ENCODE data around the gene AGRN. TPM values are rescaled to one million over a fixed set of nuclear protein-coding genes. Genes with fewer than 3 reads are reported as not detected.

AGRN gene
- total RNA-seq, 1 donor from 2014 or later, result 135 TPM

GRCh38 chr1:1051127-1051810 is 31.3 kb downstream of the AGRN start:
- DNase-seq, result no peak
- intact Hi-C loops (cut with DNase I), result no loop called here

GRCh38 chr1:1052003-1052840 is 32.3 kb downstream of the AGRN start:
- ATAC-seq (no peak), DNase-seq (no peak)

More at GRCh38 chr1:1051127-1051810, 31.3 kb downstream of the AGRN start:
- no peak for ATAC-seq
- Histone ChIP-seq H3K36me3 (peaks cover 17% of the 10 kb centered on the region), H3K27me3 (no peaks in the 10 kb centered on the region), H3K9me3 (no peaks in the 10 kb centered on the region), H3K27ac (no peak overlapping the region), H3K4me3 (no peak overlapping the region), H3K4me1 (no peaks in the 10 kb centered on the region)
- no peak for TF ChIP-seq CTCF (IDR thresholded peaks at IDR 0.05)

GRCh38 chr1:1053022-1053421 is 33.1 kb downstream of the AGRN start:
- DNase-seq, result no peak
- Histone ChIP-seq H3K9me3 (no peaks in the 10 kb centered on the region), H3K27ac (no peak overlapping the region), H3K36me3 (peaks cover 4% of the 10 kb centered on the region), H3K4me3 (no peak overlapping the region), H3K27me3 (peaks cover 3% of the 10 kb centered on the region), H3K4me1 (no peaks in the 10 kb centered on the region)
- TF ChIP-seq CTCF (IDR thresholded peaks at IDR 0.05), result no peak
- no peak for ATAC-seq
- intact Hi-C loops (cut with DNase I), result no loop called here

More at GRCh38 chr1:1052003-1052840, 32.3 kb downstream of the AGRN start:
- Histone ChIP-seq H3K9me3 (no peaks in the 10 kb centered on the region), H3K27ac (no peak overlapping the region), H3K4me1 (no peaks in the 10 kb centered on the region), H3K4me3 (no peak overlapping the region), H3K36me3 (peaks cover 11% of the 10 kb centered on the region), H3K27me3 (no peaks in the 10 kb centered on the region)
- intact Hi-C loops (cut with DNase I), result no loop called here
- no peak for TF ChIP-seq CTCF (IDR thresholded peaks at IDR 0.05)

- DNase-seq (no peak), ATAC-seq (no peak)
- no peak overlapping the region for H3K27ac ChIP-seq
- H3K9me3 ChIP-seq, result no peaks in the 10 kb centered on the region
- peaks cover 4% of the 10 kb centered on the region for H3K36me3 ChIP-seq
- no peak overlapping the region for H3K4me3 ChIP-seq
- H3K4me1 ChIP-seq, result peaks cover 2% of the 10 kb centered on the region
- no peak for TF ChIP-seq CTCF (IDR thresholded peaks at IDR 0.05)
- intact Hi-C loops (cut with DNase I), result no loop called here
- H3K27me3 ChIP-seq, result peaks cover 10% of the 10 kb centered on the region
These were observed 33.8 kb downstream of the AGRN start for GRCh38 chr1:1053682-1054081.

GRCh38 chr1:1054099-1054700 is 34.3 kb downstream of the AGRN start:
- intact Hi-C loops (cut with DNase I), result no loop called here
- Histone ChIP-seq H3K36me3 (peaks cover 4% of the 10 kb centered on the region), H3K27me3 (peaks cover 15% of the 10 kb centered on the region), H3K4me1 (peaks cover 8% of the 10 kb centered on the region), H3K4me3 (no peak overlapping the region), H3K27ac (no peak overlapping the region), H3K9me3 (no peaks in the 10 kb centered on the region)
- ATAC-seq, result no peak
- no peak for TF ChIP-seq CTCF (IDR thresholded peaks at IDR 0.05)
- DNase-seq, result no peak

Measured in upper lobe of right lung (tissue), 1 donor.